HT-29 (cell line): Measurements from ENCODE around the gene SPAG9. TPM values are rescaled to one million over a fixed set of nuclear protein-coding genes. Genes with fewer than 3 reads are reported as not detected.
A peak's percentile ranks its signal among the peaks of the same experiment; 100 is the strongest.

Experiments
- DNase-seq: peaks from one replicate; pipeline ENCODE4 v3.0.0-alpha.2; 2015; ENCODE audit warnings: low spot score
- total RNA-seq: library from RNA; depleted of rRNA; stranded (reverse); fragments of >200 nt; shearing (Covaris generic); gene quantifications from 2 replicates; pipeline ENCODE4 v1.2.3, GENCODE V29; 2014; rRNA removed

SPAG9 gene
- total RNA-seq, 1 experiment from 2014 or later: 27.0 TPM

DNA sequence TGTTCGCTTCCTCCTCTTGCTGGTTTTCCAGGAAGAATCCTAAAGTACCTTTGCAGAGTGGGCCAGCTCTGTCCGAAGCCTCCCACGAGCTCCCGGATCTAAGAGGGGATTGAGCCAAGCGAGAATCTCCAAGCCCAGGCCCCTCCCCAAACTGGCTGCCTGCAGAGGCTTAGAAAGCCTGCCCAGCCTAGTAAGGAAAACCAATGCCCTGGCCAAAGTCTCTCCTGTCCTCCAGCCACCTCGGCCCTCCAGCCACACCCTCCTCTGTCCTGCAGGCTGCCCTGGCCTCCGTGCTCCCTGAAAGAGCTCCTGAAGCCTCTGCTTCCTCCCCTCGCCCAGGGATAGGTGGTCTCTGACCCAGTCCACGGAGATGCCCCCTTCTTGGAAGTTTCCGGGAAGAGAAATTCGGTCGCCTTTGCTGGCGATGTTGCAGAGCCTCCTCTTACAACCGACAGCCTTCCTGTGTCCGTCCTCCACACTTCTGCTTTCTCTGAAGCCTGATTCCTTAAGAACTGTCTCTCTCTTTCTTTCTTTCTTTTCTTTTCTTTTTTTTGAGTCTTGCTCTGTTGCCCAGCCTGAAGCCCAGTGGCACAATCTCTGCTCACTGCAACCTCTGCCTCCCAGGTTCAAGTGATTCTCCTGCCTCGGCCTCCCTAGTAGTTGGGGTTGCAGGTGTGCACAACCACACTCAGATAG is 199.6 kb downstream of the SPAG9 start:
- DNase-seq: peak; percentile 34

DNA sequence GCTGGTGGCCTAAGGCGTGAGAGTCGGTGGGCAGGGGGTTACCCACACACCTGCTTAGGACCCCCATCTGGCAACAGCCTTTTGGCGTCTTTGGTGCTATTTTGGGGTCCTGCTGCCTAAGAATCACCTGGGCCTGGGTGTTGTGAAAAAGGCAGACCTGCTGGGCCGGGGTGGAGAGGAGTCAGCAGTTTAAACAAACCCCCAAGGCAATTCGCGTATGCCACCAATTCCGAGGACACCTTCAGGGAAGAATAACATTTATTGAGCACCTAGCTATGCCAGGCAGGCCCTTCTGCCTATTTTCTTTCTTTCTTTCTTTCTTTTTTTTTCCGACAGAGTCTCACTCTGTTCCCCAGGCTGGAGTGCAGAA is 200.6 kb downstream of the SPAG9 start:
- no peak for DNase-seq

DNA sequence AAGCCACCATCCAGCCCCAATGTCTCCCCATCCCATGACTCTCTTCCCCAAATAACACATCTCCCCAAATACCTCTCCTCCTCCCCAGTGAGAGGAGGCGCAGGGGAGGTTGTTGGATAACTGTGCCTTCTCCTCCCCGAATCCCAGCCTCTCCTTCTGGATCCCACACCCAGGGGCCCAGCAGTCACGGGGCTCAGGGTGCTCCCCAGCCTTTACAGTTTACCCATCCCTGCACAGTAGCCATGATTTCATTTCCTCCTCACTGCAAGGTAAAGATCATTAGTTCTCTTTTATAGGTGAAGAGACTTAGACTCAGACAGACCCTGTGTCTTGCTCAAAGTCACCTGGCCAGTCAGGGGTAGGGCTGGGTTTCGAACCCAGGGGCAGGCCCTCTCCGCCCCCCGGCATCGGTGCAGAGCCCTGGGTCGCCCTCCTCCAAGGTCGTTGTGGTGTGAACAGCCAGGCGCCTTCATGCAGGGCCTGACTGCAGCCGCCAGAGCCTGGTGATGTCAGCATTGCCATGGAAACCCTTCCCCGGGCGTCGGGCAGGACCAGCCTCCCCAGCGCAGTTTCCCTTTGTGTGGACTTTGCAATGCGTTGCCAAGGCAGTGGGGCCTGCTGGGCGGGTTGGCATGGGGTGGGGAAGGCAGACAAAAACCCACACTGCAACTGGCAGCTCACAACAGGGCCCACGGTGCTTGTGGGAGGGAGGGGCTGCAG is 201.2 kb downstream of the SPAG9 start:
- peak; percentile 99 for DNase-seq

- DNase-seq: peak; percentile 75
Observed at GRCh38 chr17:50918933-50919296, 201.8 kb downstream of the SPAG9 start.

DNA sequence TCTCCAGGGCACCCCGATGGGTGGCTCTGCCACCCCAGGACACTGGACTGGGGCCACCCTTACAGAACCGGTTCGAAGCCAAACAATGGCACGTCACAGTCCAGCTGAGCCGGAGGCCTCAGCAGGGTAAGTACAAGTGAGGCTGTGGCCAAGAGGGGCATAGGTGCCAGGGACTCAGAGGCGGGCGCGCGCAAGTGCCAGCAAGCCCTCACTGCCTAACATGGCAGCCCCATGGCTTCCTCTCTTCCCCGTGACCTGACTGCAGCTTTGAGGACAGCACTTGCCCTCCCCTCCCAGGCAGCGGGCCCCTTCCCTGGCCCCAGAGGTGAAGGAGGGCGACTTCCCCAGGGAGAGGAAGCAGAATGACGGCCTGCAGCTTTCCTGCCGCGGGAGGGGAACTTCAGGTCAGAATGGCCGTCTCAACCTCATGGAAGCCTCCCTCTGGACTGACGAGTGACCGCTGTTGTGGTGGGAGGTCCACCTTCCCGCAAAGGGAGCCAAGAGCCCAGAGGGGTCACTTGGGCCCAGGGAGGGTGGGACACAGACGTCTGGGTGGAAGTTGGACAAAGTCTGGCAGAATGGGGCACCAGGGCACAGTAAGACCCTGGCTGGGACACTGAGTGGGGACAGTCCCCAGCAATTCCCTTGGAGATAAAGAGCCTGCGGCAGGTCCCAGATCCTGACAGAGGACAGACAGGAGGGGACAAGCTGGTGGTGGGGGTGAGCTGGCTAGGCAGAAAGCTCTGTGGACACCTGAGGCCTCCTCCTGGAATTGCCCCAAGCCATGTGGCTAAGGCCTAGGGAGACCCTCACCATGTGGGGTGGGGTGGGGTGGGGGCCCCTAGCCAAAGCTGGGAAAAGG is 202.4 kb downstream of the SPAG9 start:
- peak; percentile 49 for DNase-seq

- DNase-seq: no peak
Observed at GRCh38 chr17:50917418-50917743, 203.3 kb downstream of the SPAG9 start.

DNA sequence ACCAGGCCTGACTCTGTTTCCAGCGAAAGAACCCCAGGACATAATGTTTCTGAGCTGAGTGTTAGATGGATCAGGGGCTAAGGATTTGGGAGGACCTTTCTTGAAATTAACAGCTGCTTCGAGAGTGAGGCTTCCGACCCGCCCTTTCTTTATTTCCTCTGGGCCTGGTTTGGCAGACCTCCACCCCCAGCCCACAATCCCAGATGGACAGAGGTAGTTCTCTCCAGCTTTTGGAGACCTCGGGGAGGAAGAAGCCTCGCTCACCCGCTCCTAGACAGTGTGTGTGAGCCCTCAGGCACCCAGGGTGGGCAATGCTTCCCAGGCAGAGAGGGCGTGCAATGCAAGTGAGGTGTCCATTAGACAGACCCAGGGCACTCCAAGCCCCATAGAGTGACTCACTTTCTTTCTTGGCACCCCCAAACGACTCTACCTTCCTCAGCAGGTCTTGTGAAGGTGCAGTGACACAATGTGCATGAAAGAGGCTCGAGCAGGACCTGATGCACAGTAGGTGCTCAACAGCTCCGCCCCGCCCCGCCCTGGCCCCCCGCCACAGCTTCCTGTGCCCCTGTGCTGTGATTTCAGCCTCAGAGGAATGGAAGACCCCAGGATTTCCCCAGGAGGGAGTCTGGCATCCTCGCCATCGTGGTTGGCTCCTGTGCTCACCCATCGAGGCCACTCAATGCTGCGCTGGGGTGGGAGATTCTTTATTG is 203.8 kb downstream of the SPAG9 start:
- DNase-seq: peak; percentile 24

GRCh38 chr17:50916026-50916707 is 204.5 kb downstream of the SPAG9 start:
- peak; percentile 35 for DNase-seq

DNA sequence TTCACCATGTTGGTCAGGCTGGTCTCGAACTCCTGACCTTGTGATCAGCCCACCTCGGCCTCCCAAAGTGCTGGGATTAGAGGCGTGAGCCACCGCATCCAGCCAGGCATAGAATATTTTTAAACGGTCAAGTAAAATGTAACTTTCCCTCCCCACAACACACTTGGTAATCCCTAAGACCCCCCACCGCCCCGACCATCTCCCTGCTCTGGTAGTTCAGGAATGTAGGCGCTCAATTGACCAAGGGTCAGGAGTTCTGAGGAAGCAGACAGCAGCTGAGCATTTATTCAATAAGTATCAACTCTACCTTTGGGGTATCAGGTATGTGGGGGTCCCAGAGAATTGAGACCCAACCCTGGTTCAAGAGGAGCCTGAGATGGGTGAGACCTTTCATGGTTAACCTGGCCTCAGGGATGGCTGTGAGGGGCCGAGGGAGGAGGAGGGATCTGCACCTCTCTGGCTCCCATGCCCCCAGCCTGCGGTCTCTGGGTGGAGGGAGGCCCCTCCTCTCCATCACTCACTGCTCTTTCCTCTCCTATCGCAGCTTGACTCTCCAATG is 206.1 kb downstream of the SPAG9 start:
- DNase-seq: no peak

GRCh38 chr17:50913120-50913519 is 207.5 kb downstream of the SPAG9 start:
- DNase-seq: no peak

Other genes starting within 250 kb of the SPAG9 start
- 237 and 256 TPM in 2 replicates for gene NME1, start 32.7 kb upstream of the SPAG9 start, total RNA-seq
- 838 and 869 TPM in 2 replicates for gene NME2, start 45.5 kb upstream of the SPAG9 start, total RNA-seq
- gene MBTD1, start 139.2 kb upstream of the SPAG9 start, total RNA-seq: 5.9 and 8.3 TPM in 2 replicates
- gene UTP18, start 139.7 kb upstream of the SPAG9 start, total RNA-seq: 32.3 and 33.2 TPM in 2 replicates